NCI-H1092 treated with DMSO at 0.1 percent for 48 hours (cell line): Measurements from ENCODE around the gene FOXK1.
"Not testable (repeated sequence)": the region's sequence is repeated elsewhere in the genome, so short reads cannot be mapped to it uniquely, and the experiment has no call there.

ENCODE experiments used
- DNase-seq: peaks from one replicate; lab custom pipeline; 2025; lab: John Stamatoyannopoulos, UW

Gene FOXK1

GRCh38 chr7:4667776-4668509 is 14.2 kb upstream of the FOXK1 start:
- no peak for DNase-seq

- DNase-seq: no peak
Observed at GRCh38 chr7:4668510-4668847, 13.6 kb upstream of the FOXK1 start.

GRCh38 chr7:4670791-4671190 is 11.3 kb upstream of the FOXK1 start:
- no peak for DNase-seq

- no peak for DNase-seq
Observed at GRCh38 chr7:4675771-4676367, 6.2 kb upstream of the FOXK1 start.

- not testable (repeated sequence) for DNase-seq
Observed at GRCh38 chr7:4677518-4677917, 4.6 kb upstream of the FOXK1 start.

GRCh38 chr7:4681218-4681851 is 760 bp upstream of the FOXK1 start:
- DNase-seq: no peak

GRCh38 chr7:4682621-4683042 is 537 bp downstream of the FOXK1 start:
- DNase-seq: peak; percentile 43

GRCh38 chr7:4683043-4683883 is 1.2 kb downstream of the FOXK1 start:
- no peak for DNase-seq

GRCh38 chr7:4683884-4684565 is 1.9 kb downstream of the FOXK1 start:
- DNase-seq: no peak

GRCh38 chr7:4684846-4685245 is 2.8 kb downstream of the FOXK1 start:
- DNase-seq: no peak

GRCh38 chr7:4685676-4686075 is 3.6 kb downstream of the FOXK1 start:
- DNase-seq: not testable (repeated sequence)

- DNase-seq: no peak
Observed at GRCh38 chr7:4687956-4688355, 5.9 kb downstream of the FOXK1 start.

GRCh38 chr7:4689151-4689550 is 7.1 kb downstream of the FOXK1 start:
- DNase-seq: no peak

GRCh38 chr7:4689668-4690067 is 7.6 kb downstream of the FOXK1 start:
- DNase-seq: no peak

- DNase-seq: no peak
Observed at GRCh38 chr7:4690953-4691856, 9.1 kb downstream of the FOXK1 start.

GRCh38 chr7:4692055-4692454 is 10.0 kb downstream of the FOXK1 start:
- DNase-seq: no peak

- not testable (repeated sequence) for DNase-seq
Observed at GRCh38 chr7:4692622-4693021, 10.5 kb downstream of the FOXK1 start.

- no peak for DNase-seq
Observed at GRCh38 chr7:4693152-4693551, 11.1 kb downstream of the FOXK1 start.

- DNase-seq: no peak
Observed at GRCh38 chr7:4693749-4694148, 11.7 kb downstream of the FOXK1 start.

GRCh38 chr7:4694305-4694704 is 12.2 kb downstream of the FOXK1 start:
- no peak for DNase-seq

GRCh38 chr7:4698707-4699275 is 16.7 kb downstream of the FOXK1 start:
- DNase-seq: no peak
